ENCODE data around the gene SEPTIN8.

The SEPTIN8 gene

DNA sequence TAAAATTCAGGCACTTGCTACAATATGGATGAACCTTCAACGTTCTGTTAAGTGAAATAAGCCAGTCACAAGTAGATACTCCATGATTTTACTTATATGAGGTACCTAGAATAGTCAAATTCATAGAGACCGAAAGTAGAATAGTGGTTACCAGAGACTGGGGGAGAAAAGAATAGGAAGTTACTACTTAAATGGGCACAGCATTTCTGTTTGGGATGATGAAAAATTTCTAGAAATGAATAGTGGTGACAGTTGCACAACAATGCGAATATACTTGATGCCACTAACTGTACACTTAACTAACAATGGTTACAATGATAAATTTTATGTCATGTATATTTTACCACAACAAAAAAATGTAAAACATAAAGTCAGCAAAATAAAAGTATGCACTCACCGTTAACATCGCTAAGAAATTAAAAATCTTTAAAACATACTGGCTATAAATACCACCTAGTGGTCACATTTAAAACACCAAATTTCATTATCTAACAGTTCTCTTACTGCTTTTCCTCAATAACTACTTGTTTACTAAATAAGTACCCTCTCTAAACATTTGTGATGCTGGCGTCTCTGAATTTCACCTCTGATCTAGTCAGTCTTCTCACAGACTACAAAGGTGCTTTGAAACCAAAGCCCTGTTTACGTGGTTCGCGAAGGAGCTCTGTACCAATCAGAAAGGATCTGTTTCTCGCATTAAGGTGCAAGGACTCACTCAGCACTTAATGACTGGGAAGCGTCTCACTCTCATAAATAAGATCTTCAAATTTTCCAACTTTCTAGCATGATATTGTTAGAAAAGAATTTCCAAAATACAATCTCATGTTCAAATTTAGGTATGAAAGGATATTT, 62.4 kb downstream of the SEPTIN8 start:
- Histone ChIP-seq H3K4me3 (ENCODE audit: low read length) (no peak overlapping the region), H3K4me1 (ENCODE audit: insufficient read depth, low read length) (no peaks in the 10 kb centered on the region), H3K27ac (ENCODE audit: low read depth, low read length) (no peak overlapping the region), H3K27me3 (ENCODE audit: insufficient read depth, low read length) (no peaks in the 10 kb centered on the region), H3K9me3 (ENCODE audit: insufficient read depth, low read depth, low read length) (no peaks in the 10 kb centered on the region), H3K9ac (ENCODE audit: low read depth, low read length) (no peak overlapping the region), H3K36me3 (ENCODE audit: insufficient read depth, low read length) (no peaks in the 10 kb centered on the region)
- 85% methylated on average over 10 of the region's 11 CpGs for WGBS

DNA sequence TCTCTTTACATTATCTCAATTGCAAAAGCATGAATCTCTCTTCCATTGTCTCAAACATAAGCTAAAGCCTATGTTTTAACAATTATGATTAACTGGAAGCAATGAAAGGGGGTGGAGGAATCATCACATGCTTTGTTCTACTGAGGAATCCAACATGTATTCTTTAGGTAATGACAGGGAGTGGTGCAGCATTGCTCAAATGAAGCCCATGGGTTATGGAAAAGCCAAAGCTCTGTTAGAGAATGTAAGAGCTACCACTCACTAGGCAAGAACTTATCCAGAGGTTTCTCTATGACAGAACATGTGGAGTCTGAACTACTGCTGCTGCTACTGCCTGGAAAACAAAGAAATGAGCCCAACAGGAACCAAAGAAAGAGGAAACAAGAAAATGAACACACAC, 68.4 kb downstream of the SEPTIN8 start:
- Histone ChIP-seq H3K9me3 (ENCODE audit: insufficient read depth, low read depth, low read length) (no peaks in the 10 kb centered on the region), H3K4me3 (ENCODE audit: low read length) (no peak overlapping the region), H3K36me3 (ENCODE audit: insufficient read depth, low read length) (no peaks in the 10 kb centered on the region), H3K27me3 (ENCODE audit: insufficient read depth, low read length) (no peaks in the 10 kb centered on the region), H3K27ac (ENCODE audit: low read depth, low read length) (no peak overlapping the region), H3K4me1 (ENCODE audit: insufficient read depth, low read length) (no peaks in the 10 kb centered on the region), H3K9ac (ENCODE audit: low read depth, low read length) (no peak overlapping the region)

DNA sequence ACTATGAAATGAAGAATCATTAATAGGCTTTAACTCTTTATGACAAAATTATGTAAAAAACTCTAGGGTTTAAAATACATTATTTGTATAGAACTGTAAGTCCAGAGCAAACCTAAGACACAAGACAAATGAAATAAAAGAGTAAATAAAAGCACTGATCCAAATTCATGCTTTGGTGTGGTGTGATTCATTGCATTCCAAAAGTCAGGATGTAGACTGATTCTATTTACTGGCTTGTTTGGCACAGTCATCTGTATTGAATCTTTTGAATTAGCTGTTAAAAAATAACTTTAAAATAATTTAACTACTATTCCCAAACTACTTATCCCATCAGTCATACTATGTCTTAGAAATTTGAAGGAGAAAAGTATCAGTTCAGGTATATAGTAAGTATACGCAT, 72.2 kb downstream of the SEPTIN8 start:
- no peak overlapping the region for H3K27ac ChIP-seq (ENCODE audit: low read depth, low read length)
- H3K4me1 ChIP-seq (ENCODE audit: insufficient read depth, low read length): no peaks in the 10 kb centered on the region
- no CpG with 5 or more reads among the region's 1 CpG for WGBS
- no peak overlapping the region for H3K4me3 ChIP-seq (ENCODE audit: low read length)
- no peak overlapping the region for H3K9ac ChIP-seq (ENCODE audit: low read depth, low read length)
- peaks cover 24% of the 10 kb centered on the region for H3K36me3 ChIP-seq (ENCODE audit: insufficient read depth, low read length)
- no peaks in the 10 kb centered on the region for H3K9me3 ChIP-seq (ENCODE audit: insufficient read depth, low read depth, low read length)
- no peaks in the 10 kb centered on the region for H3K27me3 ChIP-seq (ENCODE audit: insufficient read depth, low read length)
